Fibroblast of peridontal ligament (primary cell): ENCODE data around the gene MLANA.
"Not testable (repeated sequence)": the region's sequence is repeated elsewhere in the genome, so short reads cannot be mapped to it uniquely, and the experiment has no call there.

Experiments used
- DNase-seq: peaks from one replicate; pipeline ENCODE4 v3.0.0-alpha.2; 2010; ENCODE audit errors: extremely low read depth

Gene MLANA

DNA sequence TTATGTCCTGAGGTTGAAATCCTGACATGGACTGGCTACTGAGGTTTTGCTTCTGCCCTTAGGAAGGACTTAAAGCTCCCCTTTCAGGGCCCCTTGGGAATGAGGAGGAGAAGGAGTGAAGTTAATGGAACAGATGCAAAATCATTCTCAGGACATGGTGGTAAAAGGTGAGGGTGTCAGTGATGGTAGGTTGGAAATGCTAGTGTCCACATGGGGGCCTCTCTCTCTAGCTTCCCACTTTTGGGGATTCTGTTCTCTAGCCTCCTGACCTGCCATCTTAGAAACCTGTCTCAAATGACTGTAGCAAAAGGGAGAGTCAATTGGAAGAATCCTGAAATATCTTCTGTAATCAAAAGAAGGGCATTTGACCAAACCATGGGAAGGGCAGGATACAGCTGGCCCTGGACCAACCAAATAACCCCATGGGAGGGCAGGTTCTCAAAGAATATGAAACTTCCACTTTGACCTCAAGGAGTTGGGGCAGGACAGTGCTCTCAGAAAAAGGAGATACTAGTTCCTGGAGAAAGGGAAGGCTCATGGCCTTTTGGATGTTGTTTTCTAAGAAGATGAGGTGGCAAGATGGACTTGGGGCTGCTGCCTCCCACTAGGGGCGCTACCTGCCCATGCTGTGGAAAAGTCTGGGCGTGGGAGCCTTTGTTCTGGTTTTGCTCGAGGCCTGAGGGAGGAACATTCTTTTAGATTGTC is 21.2 kb upstream of the MLANA start:
- no peak for DNase-seq

DNA sequence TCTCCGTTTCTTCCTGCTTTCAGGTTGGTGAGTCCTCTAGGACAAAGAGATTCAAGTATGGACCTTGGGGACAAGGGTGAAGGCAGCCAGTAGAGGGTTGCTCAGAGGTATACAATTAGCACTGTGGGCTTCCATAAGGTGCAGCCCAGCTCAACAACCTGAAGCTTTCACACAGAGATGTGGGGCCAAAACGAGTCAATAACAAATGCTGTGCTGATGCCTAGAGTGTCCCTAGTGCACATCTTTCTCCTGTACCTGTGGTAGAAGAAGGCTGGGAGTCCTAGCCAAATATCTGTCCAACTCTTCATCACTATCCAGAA is 20.7 kb upstream of the MLANA start:
- DNase-seq: no peak

GRCh38 chr9:5870691-5871090 is 20.0 kb upstream of the MLANA start:
- DNase-seq: no peak

DNA sequence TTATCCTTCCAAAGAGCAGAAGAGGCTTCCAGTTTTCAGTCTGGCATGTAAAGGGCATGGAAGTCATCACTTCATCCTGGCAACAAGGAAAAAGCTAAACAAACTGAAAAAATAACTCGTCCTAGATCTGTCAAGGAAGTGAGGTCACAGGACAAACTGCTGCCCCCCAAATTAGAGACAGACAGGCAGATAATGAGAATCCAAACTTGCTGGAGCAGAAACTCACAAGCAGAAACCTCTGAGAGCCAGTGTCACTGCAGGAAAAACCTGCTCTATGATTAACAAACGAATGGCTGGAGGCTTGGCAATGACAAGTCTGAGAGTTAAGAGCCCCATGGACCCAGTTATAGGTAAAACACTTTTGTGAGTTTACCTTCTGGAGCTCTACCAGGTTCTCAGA is 18.9 kb upstream of the MLANA start:
- DNase-seq: no peak

DNA sequence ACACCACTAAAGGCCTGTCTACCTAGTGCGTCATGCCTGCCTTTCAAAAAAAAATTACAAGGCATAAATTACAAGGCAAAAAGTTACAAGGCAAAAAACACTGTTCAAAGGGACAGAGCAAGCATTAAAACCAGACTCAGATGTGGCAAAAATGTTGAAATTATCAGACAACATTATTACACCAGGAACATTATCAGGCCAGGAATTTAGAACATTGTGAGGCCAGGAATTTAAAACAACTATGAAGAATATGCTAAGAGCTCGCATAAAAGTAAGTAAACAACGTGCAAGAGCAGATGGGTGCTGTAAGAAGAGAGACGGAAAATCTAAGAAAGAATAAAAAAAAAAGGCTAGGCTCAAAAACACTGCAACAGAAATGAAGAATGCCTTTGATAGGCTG is 18.2 kb upstream of the MLANA start:
- no peak for DNase-seq

DNA sequence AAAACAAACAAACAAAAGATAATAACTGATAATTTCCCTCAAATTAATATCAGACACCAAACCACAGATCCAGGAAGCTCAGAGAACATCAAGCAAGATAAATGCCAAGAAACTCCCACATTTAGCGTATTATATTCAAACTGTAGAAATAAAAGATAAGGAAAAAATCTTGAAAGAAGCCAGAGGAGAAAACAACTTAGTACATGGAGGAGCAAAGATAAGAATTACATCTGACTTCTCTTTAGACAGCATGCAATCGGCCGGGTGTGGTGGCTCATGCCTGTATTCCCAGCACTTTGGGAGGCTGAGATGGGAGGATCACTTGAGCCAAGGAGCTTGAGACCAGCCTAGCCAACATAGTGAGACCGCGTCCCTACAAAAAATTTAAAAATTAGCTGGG is 17.2 kb upstream of the MLANA start:
- no peak for DNase-seq

DNA sequence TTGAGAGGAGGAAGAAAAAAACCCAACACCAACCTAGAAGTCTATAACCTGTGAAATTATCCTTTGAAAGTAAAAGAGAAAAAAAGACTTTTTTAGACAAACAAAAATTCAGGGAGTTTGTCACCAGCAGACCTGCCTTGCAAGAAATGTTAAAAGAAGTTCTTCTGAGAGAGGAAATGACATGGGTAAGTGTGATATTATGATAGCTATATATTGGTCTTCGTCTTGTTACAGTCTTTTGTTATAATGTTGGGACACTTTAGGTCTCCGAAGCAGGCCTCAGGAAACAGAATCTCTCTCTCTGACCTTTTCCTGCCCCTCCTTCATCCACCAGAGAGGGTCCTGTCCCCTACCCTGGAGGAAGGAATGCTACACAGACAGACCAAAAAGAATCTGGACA is 16.6 kb upstream of the MLANA start:
- DNase-seq: no peak

GRCh38 chr9:5876026-5876425 is 14.7 kb upstream of the MLANA start:
- DNase-seq: no peak

- no peak for DNase-seq
Observed at GRCh38 chr9:5876711-5877110, 14.0 kb upstream of the MLANA start.

DNA sequence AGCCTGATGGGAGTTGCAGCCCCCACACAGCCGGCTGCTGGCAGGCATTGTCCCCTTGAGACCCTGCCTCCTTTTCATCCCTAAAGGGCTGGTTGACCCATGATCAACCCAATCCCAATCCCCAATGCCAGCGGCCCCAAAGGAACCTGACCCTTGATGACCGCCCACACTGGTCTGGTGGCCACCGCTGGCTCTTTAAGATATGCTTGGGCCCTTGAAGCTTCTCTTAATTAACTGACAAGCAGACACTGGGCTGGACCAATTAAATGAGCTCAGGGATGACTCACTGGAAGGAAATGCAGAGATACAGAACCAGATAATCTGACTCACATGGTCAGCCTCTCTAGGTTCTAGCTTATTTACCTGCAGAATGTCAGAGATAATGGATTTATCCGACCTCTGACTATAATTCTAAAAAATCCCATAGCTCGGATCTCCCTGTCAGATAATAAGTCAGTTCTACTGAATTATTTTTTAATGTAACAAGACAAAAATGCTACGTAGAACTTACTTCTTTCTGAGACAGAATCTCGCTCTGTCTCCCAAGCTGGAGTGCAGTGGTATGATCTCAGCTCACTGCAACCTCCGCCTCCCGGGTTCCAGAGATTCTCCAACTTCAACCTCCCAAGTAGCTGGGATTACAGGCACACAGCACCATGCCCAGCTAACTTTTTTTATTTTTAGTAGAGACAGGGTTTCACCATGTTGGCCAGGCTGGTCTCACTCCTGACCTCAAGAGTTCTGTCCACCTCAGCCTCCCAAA is 11.1 kb upstream of the MLANA start:
- peak; percentile 59 for DNase-seq

- not testable (repeated sequence) for DNase-seq
Observed at GRCh38 chr9:5882244-5883012, 8.3 kb upstream of the MLANA start.

GRCh38 chr9:5884191-5884590 is 6.5 kb upstream of the MLANA start:
- DNase-seq: no peak

- DNase-seq: peak; percentile 59
Observed at GRCh38 chr9:5886114-5886939, 4.4 kb upstream of the MLANA start.

DNA sequence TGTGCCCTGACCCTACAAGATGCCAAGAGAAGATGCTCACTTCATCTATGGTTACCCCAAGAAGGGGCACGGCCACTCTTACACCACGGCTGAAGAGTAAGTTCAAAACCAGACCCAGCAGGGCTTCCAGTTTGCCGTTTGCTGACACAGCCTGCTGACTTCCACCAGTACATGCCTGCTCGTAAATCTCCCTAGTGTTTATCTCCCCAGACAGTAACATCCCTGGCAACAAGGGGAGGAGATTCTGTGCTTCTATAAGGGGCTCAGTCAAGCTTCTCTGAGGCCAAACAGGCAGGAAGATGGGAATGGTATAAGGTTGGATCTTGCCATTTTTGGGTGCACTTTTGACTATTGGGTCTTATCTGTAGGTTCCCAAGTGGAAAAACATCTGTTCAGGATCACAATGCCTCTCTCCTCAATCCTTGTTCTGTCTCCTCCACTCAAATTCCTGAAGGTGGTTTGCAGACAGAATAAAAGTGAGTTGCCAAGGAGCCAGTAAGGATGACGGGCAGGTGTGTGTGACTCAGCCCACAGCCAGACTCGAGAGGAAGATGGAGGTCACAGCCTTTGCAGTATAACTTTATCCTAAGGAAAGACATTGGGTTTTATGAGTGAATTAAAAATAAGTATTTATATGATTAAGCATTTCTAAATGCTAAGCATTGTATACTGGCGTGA is 1.9 kb downstream of the MLANA start:
- DNase-seq: no peak

DNA sequence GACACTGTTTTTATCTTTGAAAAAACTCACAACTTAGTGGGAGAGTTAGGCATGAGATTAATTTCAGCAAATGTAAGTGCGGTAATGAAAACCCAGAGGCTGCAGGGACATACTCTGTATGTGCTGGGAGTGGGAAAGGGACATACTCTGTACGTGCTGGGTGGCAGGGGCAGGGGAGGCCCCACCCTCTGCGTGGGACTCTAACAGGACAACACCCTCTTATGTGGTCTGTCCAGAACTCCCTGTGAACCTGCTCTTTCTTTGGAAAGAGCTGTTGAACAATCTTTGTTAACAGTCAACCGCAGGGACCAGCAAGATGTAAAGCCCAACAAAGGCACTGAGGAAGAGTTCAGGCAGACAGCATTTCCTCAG is 2.4 kb downstream of the MLANA start:
- DNase-seq: no peak

- DNase-seq: no peak
Observed at GRCh38 chr9:5893591-5894236, 3.0 kb downstream of the MLANA start.

- no peak for DNase-seq
Observed at GRCh38 chr9:5894237-5894959, 3.7 kb downstream of the MLANA start.

DNA sequence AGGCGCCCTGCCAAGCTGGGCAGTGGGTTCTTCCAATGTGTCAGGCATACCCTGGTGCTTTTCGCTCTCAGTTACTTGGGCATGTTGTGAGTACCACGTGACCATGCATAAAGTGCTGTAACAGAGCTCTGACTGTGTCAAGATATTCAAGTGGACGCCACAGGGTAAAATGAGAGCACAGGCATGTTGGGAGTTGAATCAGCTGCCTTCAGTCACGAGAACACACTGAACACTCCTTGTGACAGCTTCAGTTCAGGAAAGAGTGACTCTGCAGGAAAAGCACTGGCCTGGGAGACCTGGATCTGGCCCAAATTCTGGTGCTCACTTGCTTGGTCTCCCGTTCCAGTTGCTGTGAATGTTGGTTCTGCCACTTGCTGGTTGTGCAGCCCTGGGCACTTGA is 5.1 kb downstream of the MLANA start:
- DNase-seq: no peak

- no peak for DNase-seq
Observed at GRCh38 chr9:5896863-5897262, 6.2 kb downstream of the MLANA start.

DNA sequence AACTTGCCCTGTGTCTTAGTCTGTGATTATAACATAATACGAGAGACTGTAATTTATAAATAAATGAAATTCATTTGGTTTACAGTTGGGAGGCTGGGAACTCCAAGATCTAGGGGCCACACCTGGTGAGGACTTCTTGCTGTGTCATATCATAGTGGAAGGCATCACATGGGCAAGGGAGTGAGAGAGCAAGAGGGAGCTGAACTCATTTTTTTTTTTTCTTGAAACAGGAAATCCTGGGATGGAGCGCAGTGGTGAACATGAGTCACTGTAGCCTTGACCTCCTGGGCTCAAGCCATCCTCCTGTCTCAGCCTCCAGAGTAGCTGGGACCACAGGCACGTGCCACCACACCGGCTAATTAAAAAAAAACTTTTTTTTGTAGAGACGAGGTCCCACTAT is 7.2 kb downstream of the MLANA start:
- DNase-seq: no peak
